GM23338 (cell line): ENCODE measurements around the gene CIDEA. TPM values are rescaled to one million over a fixed set of nuclear protein-coding genes. Genes with fewer than 3 reads are reported as not detected.

Source experiments
- ATAC-seq: fragments of 200-7000 bp; cut with Tn5 transposase; 3 replicates; pipeline ENCODE4 v1.9.1; 2020
- DNase-seq: peaks from one replicate; pipeline ENCODE4 v3.0.0-alpha.2; 2015; ENCODE audit warnings: low spot score
- H2AFZ ChIP-seq: fragments of 200-600 bp; sonication (generic); 2 replicates; pipeline ENCODE4 v1.8.0; 2016; ENCODE audit warnings: antibody characterized with exemption, mild to moderate bottlenecking, moderate library complexity
- H3F3A ChIP-seq: fragments of 200-600 bp; sonication (generic); replicated peaks from 2 replicates; pipeline ENCODE4 v1.8.0; 2017; ENCODE audit warnings: antibody characterized with exemption, mixed run types, low read depth
- H3K27ac ChIP-seq: fragments of 200-600 bp; sonication (generic); 2 replicates; pipeline ENCODE4 v1.6.1; 2016; ENCODE audit warnings: low read depth
- H3K27me3 ChIP-seq: fragments of 200-600 bp; sonication (generic); 2 replicates; pipeline ENCODE4 v1.8.0; 2016; ENCODE audit warnings: mild to moderate bottlenecking, mixed run types, moderate library complexity; ENCODE audit not compliant: insufficient read depth
- H3K36me3 ChIP-seq: fragments of 200-600 bp; sonication (generic); 2 replicates; pipeline ENCODE4 v1.8.0; 2016; ENCODE audit warnings: mild to moderate bottlenecking; ENCODE audit not compliant: insufficient read depth
- H3K4me1 ChIP-seq: fragments of 200-600 bp; sonication (generic); 2 replicates; pipeline ENCODE4 v1.8.0; 2016; ENCODE audit warnings: mild to moderate bottlenecking, moderate library complexity; ENCODE audit not compliant: insufficient read depth
- H3K4me2 ChIP-seq: fragments of 200-600 bp; sonication (generic); 2 replicates; pipeline ENCODE4 v1.7.1; 2017; ENCODE audit warnings: mixed run types
- H3K4me3 ChIP-seq: fragments of 200-600 bp; sonication (generic); 2 replicates; pipeline ENCODE4 v1.6.1; 2016; ENCODE audit warnings: mixed run types
- H3K79me2 ChIP-seq: fragments of 200-600 bp; sonication (generic); replicated peaks from 2 replicates; pipeline ENCODE4 v1.8.0; 2017; ENCODE audit warnings: mild to moderate bottlenecking; ENCODE audit not compliant: insufficient read depth
- H3K9me2 ChIP-seq: fragments of 200-600 bp; sonication (generic); 2 replicates; pipeline ENCODE4 v1.8.0; 2017; ENCODE audit not compliant: insufficient read depth
- H4K20me1 ChIP-seq: fragments of 200-600 bp; sonication (generic); replicated peaks from 2 replicates; pipeline ENCODE4 v1.8.0; 2017; ENCODE audit warnings: mild to moderate bottlenecking; ENCODE audit not compliant: insufficient read depth
- H3K27ac Mint-ChIP-seq: 2 replicates; pipeline ENCODE4 v1.8.0; 2020; ENCODE audit warnings: inconsistent platforms, mild to moderate bottlenecking, moderate library complexity, mixed read lengths
- H3K27me3 Mint-ChIP-seq: 3 replicates; pipeline ENCODE4 v1.8.0; 2022; ENCODE audit warnings: low read depth, mild to moderate bottlenecking, moderate library complexity, mixed read lengths, inconsistent platforms; ENCODE audit not compliant: insufficient read depth, poor library complexity
- H3K36me3 Mint-ChIP-seq: 3 replicates; pipeline ENCODE4 v1.8.0; 2021; ENCODE audit warnings: low read depth, mild to moderate bottlenecking, inconsistent platforms, moderate library complexity, mixed read lengths
- H3K4me1 Mint-ChIP-seq: 3 replicates; pipeline ENCODE4 v1.8.0; 2020; ENCODE audit warnings: mild to moderate bottlenecking, inconsistent platforms, mixed read lengths
- H3K4me3 Mint-ChIP-seq: 3 replicates; pipeline ENCODE4 v1.8.0; 2021; ENCODE audit warnings: moderate library complexity, mild to moderate bottlenecking, inconsistent platforms, mixed read lengths
- H3K9me3 Mint-ChIP-seq: 3 replicates; pipeline ENCODE4 v1.8.0; 2020; ENCODE audit warnings: moderate library complexity, mild to moderate bottlenecking, inconsistent platforms, mixed read lengths
- ETS1 ChIP-seq: IDR thresholded peaks from 2 replicates; pipeline ENCODE4 v1.6.1; 2016; ENCODE audit warnings: antibody characterized with exemption
- EZH2 ChIP-seq: fragments of 200-600 bp; sonication (generic); IDR thresholded peaks from one replicate; pipeline ENCODE4 v1.8.0; 2017; ENCODE audit warnings: antibody characterized with exemption, mild to moderate bottlenecking, low read depth; ENCODE audit not compliant: unreplicated experiment
- EZH2phosphoT487 ChIP-seq: fragments of 200-600 bp; sonication (generic); IDR thresholded peaks from one replicate; pipeline ENCODE4 v1.8.1; 2018; ENCODE audit warnings: antibody characterized with exemption; ENCODE audit not compliant: unreplicated experiment
- JUNB ChIP-seq: IDR thresholded peaks from one replicate; pipeline ENCODE4 v1.6.1; 2016; ENCODE audit warnings: antibody characterized with exemption; ENCODE audit not compliant: unreplicated experiment
- POLR2AphosphoS5 ChIP-seq: IDR thresholded peaks from 2 replicates; pipeline ENCODE4 v1.6.1; 2016; ENCODE audit warnings: antibody characterized with exemption, low read depth
- polyA plus RNA-seq: library from polyadenylated mRNA; unstranded; fragments of >200 nt; fragmentation: Nextera tagmentation; extraction: Ambion mirVana; gene quantifications from 2 replicates; pipeline ENCODE4 v1.2.1, GENCODE V29; 2016
- total RNA-seq: library from RNA; depleted of rRNA; stranded (reverse); fragments of >200 nt; shearing (Covaris generic); gene quantifications from 2 replicates; pipeline ENCODE4 v1.2.3, GENCODE V29; 2014
- TF ChIP-seq, protein P1 (sequence below): fragments of 250-450 bp; sonication (Bioruptor Pico); IDR thresholded peaks from 2 replicates; pipeline ENCODE4 v1.5.0; 2020; ENCODE audit warnings: mild to moderate bottlenecking, moderate library complexity

The CIDEA gene
- total and polyA plus RNA-seq, 2 experiments from 2014 or later = 0.45 TPM; not detected in 1

DNA sequence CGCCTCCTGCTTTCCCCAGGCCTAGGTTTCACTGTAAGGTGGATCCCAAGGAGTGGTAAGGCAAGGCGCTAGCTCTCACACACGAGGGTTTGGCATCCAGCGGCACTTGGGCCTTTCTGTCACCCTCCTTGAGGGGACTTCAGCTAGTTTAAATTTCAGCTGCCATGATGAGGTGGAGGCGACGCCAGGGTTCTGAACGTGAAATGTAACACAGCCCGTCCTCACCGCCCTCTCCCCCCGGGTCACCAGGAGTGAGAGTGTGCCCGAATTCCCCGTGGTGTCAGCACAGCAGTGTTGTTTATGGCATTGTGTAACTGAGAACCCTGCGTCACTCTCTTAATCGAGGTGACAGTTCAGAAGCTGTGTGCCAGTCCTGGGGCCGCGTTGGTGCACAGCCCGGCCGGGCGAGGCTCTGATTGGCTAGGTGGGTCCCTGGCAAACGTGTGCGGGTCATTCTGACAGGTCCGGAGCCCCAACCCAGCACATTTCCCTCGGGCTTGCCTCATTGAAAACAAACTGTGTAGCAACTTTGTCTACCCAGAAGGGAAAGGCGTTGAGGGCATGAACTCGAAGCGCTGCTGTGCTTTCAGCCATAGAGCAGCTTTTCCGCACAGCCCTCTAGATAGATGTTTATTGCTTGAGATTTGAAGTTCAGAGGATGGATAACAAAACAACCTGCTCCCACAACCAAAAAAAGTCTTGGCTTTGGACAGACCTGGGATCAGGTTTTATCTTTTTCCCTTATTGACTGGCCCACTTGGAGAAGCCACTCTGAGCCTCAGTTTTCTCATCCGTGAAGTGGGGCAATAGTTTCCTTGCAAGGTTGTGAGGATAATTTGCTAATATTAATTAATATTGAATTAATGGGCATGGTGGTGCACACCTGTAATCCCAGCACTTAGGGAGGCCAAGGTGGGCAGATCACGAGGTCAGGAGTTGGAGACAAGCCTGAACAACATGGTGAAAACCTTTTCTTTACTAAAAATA lies 4.9 kb downstream of the CIDEA start (continued):
- TF ChIP-seq, protein P1, sequence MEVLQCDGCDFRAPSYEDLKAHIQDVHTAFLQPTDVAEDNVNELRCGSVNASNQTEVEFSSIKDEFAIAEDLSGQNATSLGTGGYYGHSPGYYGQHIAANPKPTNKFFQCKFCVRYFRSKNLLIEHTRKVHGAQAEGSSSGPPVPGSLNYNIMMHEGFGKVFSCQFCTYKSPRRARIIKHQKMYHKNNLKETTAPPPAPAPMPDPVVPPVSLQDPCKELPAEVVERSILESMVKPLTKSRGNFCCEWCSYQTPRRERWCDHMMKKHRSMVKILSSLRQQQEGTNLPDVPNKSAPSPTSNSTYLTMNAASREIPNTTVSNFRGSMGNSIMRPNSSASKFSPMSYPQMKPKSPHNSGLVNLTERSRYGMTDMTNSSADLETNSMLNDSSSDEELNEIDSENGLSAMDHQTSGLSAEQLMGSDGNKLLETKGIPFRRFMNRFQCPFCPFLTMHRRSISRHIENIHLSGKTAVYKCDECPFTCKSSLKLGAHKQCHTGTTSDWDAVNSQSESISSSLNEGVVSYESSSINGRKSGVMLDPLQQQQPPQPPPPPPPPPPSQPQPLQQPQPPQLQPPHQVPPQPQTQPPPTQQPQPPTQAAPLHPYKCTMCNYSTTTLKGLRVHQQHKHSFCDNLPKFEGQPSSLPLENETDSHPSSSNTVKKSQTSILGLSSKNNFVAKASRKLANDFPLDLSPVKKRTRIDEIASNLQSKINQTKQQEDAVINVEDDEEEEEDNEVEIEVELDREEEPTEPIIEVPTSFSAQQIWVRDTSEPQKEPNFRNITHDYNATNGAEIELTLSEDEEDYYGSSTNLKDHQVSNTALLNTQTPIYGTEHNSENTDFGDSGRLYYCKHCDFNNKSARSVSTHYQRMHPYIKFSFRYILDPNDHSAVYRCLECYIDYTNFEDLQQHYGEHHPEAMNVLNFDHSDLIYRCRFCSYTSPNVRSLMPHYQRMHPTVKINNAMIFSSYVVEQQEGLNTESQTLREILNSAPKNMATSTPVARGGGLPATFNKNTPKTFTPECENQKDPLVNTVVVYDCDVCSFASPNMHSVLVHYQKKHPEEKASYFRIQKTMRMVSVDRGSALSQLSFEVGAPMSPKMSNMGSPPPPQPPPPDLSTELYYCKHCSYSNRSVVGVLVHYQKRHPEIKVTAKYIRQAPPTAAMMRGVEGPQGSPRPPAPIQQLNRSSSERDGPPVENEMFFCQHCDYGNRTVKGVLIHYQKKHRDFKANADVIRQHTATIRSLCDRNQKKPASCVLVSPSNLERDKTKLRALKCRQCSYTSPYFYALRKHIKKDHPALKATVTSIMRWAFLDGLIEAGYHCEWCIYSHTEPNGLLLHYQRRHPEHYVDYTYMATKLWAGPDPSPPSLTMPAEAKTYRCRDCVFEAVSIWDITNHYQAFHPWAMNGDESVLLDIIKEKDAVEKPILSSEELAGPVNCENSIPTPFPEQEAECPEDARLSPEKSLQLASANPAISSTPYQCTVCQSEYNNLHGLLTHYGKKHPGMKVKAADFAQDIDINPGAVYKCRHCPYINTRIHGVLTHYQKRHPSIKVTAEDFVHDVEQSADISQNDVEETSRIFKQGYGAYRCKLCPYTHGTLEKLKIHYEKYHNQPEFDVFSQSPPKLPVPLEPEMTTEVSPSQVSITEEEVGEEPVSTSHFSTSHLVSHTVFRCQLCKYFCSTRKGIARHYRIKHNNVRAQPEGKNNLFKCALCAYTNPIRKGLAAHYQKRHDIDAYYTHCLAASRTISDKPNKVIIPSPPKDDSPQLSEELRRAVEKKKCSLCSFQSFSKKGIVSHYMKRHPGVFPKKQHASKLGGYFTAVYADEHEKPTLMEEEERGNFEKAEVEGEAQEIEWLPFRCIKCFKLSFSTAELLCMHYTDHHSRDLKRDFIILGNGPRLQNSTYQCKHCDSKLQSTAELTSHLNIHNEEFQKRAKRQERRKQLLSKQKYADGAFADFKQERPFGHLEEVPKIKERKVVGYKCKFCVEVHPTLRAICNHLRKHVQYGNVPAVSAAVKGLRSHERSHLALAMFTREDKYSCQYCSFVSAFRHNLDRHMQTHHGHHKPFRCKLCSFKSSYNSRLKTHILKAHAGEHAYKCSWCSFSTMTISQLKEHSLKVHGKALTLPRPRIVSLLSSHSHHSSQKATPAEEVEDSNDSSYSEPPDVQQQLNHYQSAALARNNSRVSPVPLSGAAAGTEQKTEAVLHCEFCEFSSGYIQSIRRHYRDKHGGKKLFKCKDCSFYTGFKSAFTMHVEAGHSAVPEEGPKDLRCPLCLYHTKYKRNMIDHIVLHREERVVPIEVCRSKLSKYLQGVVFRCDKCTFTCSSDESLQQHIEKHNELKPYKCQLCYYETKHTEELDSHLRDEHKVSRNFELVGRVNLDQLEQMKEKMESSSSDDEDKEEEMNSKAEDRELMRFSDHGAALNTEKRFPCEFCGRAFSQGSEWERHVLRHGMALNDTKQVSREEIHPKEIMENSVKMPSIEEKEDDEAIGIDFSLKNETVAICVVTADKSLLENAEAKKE (CRISPR knock-in tag) = no peak
- no peak for TF ChIP-seq JUNB

GRCh38 chr18:12262748-12263147 lies 8.6 kb downstream of the CIDEA start:
- Mint-ChIP-seq H3K4me3 (no peak overlapping the region), H3K27me3 (peaks cover 5% of the 10 kb centered on the region), H3K27ac (no peak overlapping the region), H3K36me3 (no peaks in the 10 kb centered on the region), H3K9me3 (no peaks in the 10 kb centered on the region), H3K4me1 (no peaks in the 10 kb centered on the region)
- Histone ChIP-seq H3K9me2 (no peaks in the 10 kb centered on the region), H3K4me2 (no peak overlapping the region), H3K27me3 (no peaks in the 10 kb centered on the region), H3K36me3 (no peaks in the 10 kb centered on the region), H4K20me1 (no peaks in the 10 kb centered on the region), H2AFZ (no peak overlapping the region; the same call in 1 of the 2 replicates), H3K4me1 (no peaks in the 10 kb centered on the region), H3K27ac (no peak overlapping the region), H3K79me2 (no peaks in the 10 kb centered on the region), H3F3A (0 out of 2 replicates have a peak, but pooled peaks cover 4% of the 10 kb centered on the region), H3K4me3 (no peak overlapping the region)
- DNase-seq (no peak), ATAC-seq (peak; percentile 43)
- no peak for TF ChIP-seq EZH2phosphoT487
- no peak for TF ChIP-seq POLR2AphosphoS5
- no peak for TF ChIP-seq EZH2
- TF ChIP-seq ETS1 = no peak
- TF ChIP-seq, protein P1 (CRISPR knock-in tag) = no peak
